Gastroesophageal sphincter (tissue), 3 donors: ENCODE data around the gene C6orf62.

ENCODE experiments used
- EP300 ChIP-seq: sonication (generic); formaldehyde crosslinking; IDR thresholded peaks from one replicate; pipeline ENCODE4 v1.6.1; 2017; ENCODE audit warnings: antibody characterized with exemption, mild to moderate bottlenecking
- POLR2A ChIP-seq, 2 donors: fragments of 450-650 bp; IDR thresholded peaks; one replicate each; pipeline ENCODE4 v1.6.1; 2017; ENCODE audit warnings: antibody characterized with exemption in 2 of 2, mild to moderate bottlenecking in 2 of 2, moderate library complexity in 1 of 2
- POLR2AphosphoS5 ChIP-seq: sonication (generic); formaldehyde crosslinking; IDR thresholded peaks from one replicate; pipeline ENCODE4 v1.6.1; 2017; ENCODE audit warnings: antibody characterized with exemption
- TF ChIP-seq, protein P1 (sequence below), 4 experiments: fragments of 200-600 bp in 2 of 4; fragments of 450-650 bp in 2 of 4; sonication (generic) in 1 of 4; IDR thresholded peaks; one replicate each; pipeline ENCODE4 v1.5.1; 2017 to 2019; ENCODE audit warnings: antibody characterized with exemption in 4 of 4, mild to moderate bottlenecking in 2 of 4, moderate library complexity in 2 of 4

DNA sequence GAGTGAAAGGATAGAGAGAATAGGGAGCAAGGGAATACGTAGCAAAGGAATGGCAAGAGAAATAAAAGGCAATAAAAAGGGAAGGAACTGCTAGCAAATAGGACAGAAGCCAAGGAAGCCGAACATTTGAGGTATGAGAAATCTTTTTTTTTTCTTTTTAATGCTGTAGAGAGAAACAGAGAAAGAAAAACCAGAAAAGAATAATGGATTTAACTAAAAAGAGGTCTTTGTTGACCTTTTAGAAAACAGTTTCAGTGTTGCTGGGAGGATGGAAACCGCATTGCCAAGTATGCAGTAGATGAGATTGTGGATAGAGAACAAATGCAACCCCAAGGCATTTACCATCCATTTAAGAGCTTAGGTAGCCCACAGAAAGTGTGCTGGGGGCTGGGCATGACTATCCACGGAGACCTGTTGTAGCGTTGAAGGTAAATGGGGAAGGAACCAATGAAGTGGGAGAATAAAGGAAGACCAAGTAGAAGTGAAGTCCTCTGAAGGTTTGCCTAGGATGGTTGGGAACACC is 23.3 kb upstream of the C6orf62 start:
- TF ChIP-seq, protein P1, sequence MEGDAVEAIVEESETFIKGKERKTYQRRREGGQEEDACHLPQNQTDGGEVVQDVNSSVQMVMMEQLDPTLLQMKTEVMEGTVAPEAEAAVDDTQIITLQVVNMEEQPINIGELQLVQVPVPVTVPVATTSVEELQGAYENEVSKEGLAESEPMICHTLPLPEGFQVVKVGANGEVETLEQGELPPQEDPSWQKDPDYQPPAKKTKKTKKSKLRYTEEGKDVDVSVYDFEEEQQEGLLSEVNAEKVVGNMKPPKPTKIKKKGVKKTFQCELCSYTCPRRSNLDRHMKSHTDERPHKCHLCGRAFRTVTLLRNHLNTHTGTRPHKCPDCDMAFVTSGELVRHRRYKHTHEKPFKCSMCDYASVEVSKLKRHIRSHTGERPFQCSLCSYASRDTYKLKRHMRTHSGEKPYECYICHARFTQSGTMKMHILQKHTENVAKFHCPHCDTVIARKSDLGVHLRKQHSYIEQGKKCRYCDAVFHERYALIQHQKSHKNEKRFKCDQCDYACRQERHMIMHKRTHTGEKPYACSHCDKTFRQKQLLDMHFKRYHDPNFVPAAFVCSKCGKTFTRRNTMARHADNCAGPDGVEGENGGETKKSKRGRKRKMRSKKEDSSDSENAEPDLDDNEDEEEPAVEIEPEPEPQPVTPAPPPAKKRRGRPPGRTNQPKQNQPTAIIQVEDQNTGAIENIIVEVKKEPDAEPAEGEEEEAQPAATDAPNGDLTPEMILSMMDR (IDR thresholded peaks at IDR 0.05), result no peak
- TF ChIP-seq POLR2A (IDR thresholded peaks at IDR 0.05) (no peak), POLR2AphosphoS5 (no peak), EP300 (no peak)
